ENCODE data around the gene PTPRN2. TPM values are rescaled to one million over a fixed set of nuclear protein-coding genes. Genes with fewer than 3 reads are reported as not detected.
A peak's percentile ranks its signal among the peaks of the same experiment; 100 is the strongest.

The PTPRN2 gene
- total and polyA plus RNA-seq, 9 of the 15 experiments (the other 6 are each of a cell fraction or from before 2014, with no cell fraction given), result not detected

DNA sequence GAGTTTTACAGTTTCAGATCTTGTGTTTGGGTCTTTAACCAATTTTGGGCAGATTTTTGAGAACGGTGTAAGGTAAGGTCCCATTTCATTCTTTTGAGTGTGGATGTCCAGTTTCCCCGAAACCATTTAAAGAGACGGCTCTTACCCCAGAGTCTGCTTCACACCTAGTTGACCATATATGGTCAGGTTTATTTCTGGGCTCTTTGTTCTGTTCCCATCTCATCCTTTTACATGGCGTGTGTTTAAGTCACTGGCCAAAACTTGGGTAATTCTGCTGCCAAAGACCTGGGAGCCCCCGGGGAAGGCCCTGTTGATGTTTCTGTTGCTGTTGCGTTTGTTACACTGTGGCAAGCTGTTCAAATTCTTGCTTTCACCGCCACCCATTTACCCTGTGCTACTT lies 120.1 kb downstream of the PTPRN2 start:
- Histone ChIP-seq H3K27ac (ENCODE audit: extremely low read depth, low read depth, low read length) (no peak overlapping the region), H3K9me1 (ENCODE audit: control insufficient read depth, insufficient read depth, low read length) (no peaks in the 10 kb centered on the region), H3K27me3 (ENCODE audit: control insufficient read depth in 2 of 2, insufficient read depth in 2 of 2, low read length in 2 of 2) (peaks cover 23 to 29% of the 10 kb centered on the region in 2 experiments), H3K9ac (ENCODE audit: insufficient read depth in 1 of 2, low read depth in 2 of 2, low read length in 2 of 2) (no peak overlapping the region), H4K20me1 (replicated peaks; ENCODE audit: control insufficient read depth, insufficient read depth, low read length) (peaks cover 8% of the 10 kb centered on the region), H3K4me2 (ENCODE audit: insufficient read depth, low read length) (no peak overlapping the region), H3K4me1 (replicated peaks in 1 of 2; ENCODE audit: control insufficient read depth in 2 of 2, insufficient read depth in 2 of 2, low read length in 2 of 2) (no peaks in the 10 kb centered on the region), H3K79me2 (ENCODE audit: control insufficient read depth, insufficient read depth, low read length) (no peaks in the 10 kb centered on the region), H3K9me3 (replicated peaks; ENCODE audit: control insufficient read depth, insufficient read depth, low read depth, low read length) (no peaks in the 10 kb centered on the region), H2AFZ (ENCODE audit: low read depth, low read length) (no peak overlapping the region), H3K4me3 (no peak overlapping the region), H3K36me3 (ENCODE audit: control insufficient read depth, insufficient read depth, low read length) (no peaks in the 10 kb centered on the region)
- 0% methylated on average over 7 of the region's 7 CpGs for WGBS (ENCODE audit: insufficient coverage, low coverage, missing lambda C conversion rate)
- FAIRE-seq (no peak), ATAC-seq (no peak), DNase-seq (ENCODE audit: extremely low read depth in 1 of 4, low spot score in 3 of 4) (no peak)
- ChIA-PET CTCF (ENCODE audit: low intra/inter-chr PET ratio) (no interaction called here), POLR2A (interaction anchor here (0.6 kb wide), 1 partner anchor 30 kb away, joined by 3 read pairs; no protein-coding TSS in a partner anchor)
- no TSS peak for BruUV-seq (replicated peaks)
- intact Hi-C loops (cut with micrococcal nuclease), result no loop called here
- no peak for TF ChIP-seq MXI1 (IDR thresholded peaks at IDR 0.05; ENCODE audit: low read depth, low read length)
- TF ChIP-seq SRF (CRISPR knock-in tag; IDR thresholded peaks at IDR 0.05), result peak in 1 of 2 experiments; percentile 31; a peak in 1 of 4 replicates
- TF ChIP-seq FOXJ2 (tag; IDR thresholded peaks at IDR 0.05), result no peak
- no peak for TF ChIP-seq MCM2 (IDR thresholded peaks at IDR 0.05; ENCODE audit: low read depth)
- in situ Hi-C loops (cut with MboI), result no loop called here

DNA sequence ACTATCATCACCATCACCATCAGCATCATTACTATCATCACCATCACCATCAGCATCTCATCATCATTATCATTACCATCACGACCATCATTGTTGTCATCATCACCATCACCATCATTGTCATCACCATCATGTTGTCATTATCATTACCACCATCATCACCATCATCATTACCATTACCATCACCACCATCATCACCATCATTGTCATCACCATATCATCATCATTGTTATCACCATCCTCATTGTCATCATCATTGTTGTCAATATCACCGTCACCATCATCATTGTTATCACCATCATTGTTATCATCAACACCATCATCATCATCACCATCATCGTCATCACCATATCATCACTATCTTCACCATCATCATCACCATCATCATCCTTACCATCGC lies 124.3 kb downstream of the PTPRN2 start:
- no peak overlapping the region for H2AFZ ChIP-seq (ENCODE audit: low read depth, low read length)
- ChIA-PET POLR2A (no interaction called here), CTCF (ENCODE audit: low intra/inter-chr PET ratio) (no interaction called here)
- H3K9ac ChIP-seq (ENCODE audit: insufficient read depth in 1 of 2, low read depth in 2 of 2, low read length in 2 of 2), result no peak overlapping the region
- no peaks in the 10 kb centered on the region for H3K9me1 ChIP-seq (ENCODE audit: control insufficient read depth, insufficient read depth, low read length)
- WGBS (ENCODE audit: insufficient coverage, low coverage, missing lambda C conversion rate), result under 1% methylated on average over 4 of the region's 4 CpGs
- in situ Hi-C loops (cut with MboI), result no loop called here
- BruUV-seq (replicated peaks), result no TSS peak
- DNase-seq (ENCODE audit: extremely low read depth in 1 of 4, low spot score in 3 of 4) (no peak), FAIRE-seq (no peak), ATAC-seq (no peak)
- no peaks in the 10 kb centered on the region for H3K9me3 ChIP-seq (replicated peaks; ENCODE audit: control insufficient read depth, insufficient read depth, low read depth, low read length)
- no peak overlapping the region for H3K27ac ChIP-seq (ENCODE audit: extremely low read depth, low read depth, low read length)
- no peaks in the 10 kb centered on the region for H3K79me2 ChIP-seq (ENCODE audit: control insufficient read depth, insufficient read depth, low read length)
- H3K4me2 ChIP-seq (ENCODE audit: insufficient read depth, low read length), result no peak overlapping the region
- peaks cover 0 to 4% of the 10 kb centered on the region in 2 experiments; a peak in 1 of 5 replicates for H3K4me1 ChIP-seq (replicated peaks in 1 of 2; ENCODE audit: control insufficient read depth in 2 of 2, insufficient read depth in 2 of 2, low read length in 2 of 2)
- H3K36me3 ChIP-seq (ENCODE audit: control insufficient read depth, insufficient read depth, low read length), result no peaks in the 10 kb centered on the region
- H3K4me3 ChIP-seq, result no peak overlapping the region
- intact Hi-C loops (cut with micrococcal nuclease), result no loop called here
- peaks cover 4% of the 10 kb centered on the region; the same call in 1 of the 2 replicates for H4K20me1 ChIP-seq (replicated peaks; ENCODE audit: control insufficient read depth, insufficient read depth, low read length)
- peaks cover 23 to 37% of the 10 kb centered on the region in 2 experiments; a peak in 4 of 5 replicates for H3K27me3 ChIP-seq (ENCODE audit: control insufficient read depth in 2 of 2, insufficient read depth in 2 of 2, low read length in 2 of 2)
- TF ChIP-seq EHMT2 (IDR thresholded peaks at IDR 0.05) (peak; percentile 67; the same call in 1 of the 2 replicates), TSC22D4 (tag; IDR thresholded peaks at IDR 0.05) (0 out of 2 replicates have a peak, but pooled peaks have one; percentile 83), L3MBTL2 (IDR thresholded peaks at IDR 0.05) (no peak), ZNF197 (CRISPR knock-in tag; IDR thresholded peaks at IDR 0.05; ENCODE audit: low read depth) (no peak), SMAD4 (CRISPR knock-in tag; conservative IDR thresholded peaks at IDR 0.05) (no peak), JUN (IDR thresholded peaks at IDR 0.05; ENCODE audit: borderline replicate concordance, low read depth, low read length) (no peak), JUN (CRISPR knock-in tag; IDR thresholded peaks at IDR 0.05; ENCODE audit: borderline replicate concordance) (no peak), ZNF444 (CRISPR knock-in tag; IDR thresholded peaks at IDR 0.05) (no peak), NR2F6 (CRISPR knock-in tag; IDR thresholded peaks at IDR 0.05) (no peak), ZSCAN29 (IDR thresholded peaks at IDR 0.05) (no peak), JUNB (CRISPR knock-in tag; conservative IDR thresholded peaks at IDR 0.05) (no peak), ZNF12 (CRISPR knock-in tag; IDR thresholded peaks at IDR 0.05) (no peak)
- TF ChIP-seq, protein P1, sequence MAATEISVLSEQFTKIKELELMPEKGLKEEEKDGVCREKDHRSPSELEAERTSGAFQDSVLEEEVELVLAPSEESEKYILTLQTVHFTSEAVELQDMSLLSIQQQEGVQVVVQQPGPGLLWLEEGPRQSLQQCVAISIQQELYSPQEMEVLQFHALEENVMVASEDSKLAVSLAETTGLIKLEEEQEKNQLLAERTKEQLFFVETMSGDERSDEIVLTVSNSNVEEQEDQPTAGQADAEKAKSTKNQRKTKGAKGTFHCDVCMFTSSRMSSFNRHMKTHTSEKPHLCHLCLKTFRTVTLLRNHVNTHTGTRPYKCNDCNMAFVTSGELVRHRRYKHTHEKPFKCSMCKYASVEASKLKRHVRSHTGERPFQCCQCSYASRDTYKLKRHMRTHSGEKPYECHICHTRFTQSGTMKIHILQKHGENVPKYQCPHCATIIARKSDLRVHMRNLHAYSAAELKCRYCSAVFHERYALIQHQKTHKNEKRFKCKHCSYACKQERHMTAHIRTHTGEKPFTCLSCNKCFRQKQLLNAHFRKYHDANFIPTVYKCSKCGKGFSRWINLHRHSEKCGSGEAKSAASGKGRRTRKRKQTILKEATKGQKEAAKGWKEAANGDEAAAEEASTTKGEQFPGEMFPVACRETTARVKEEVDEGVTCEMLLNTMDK (IDR thresholded peaks at IDR 0.05; ENCODE audit: borderline replicate concordance, insufficient read depth, low read depth, low read length, poor library complexity, severe bottlenecking), result no peak
